WTC11 (cell line): ENCODE measurements around the gene FEN1.
A peak's percentile ranks its signal among the peaks of the same experiment; 100 is the strongest.

Source experiments
- CTCF ChIP-seq: fragments of 200-600 bp; IDR thresholded peaks from 2 replicates; pipeline ENCODE4 v1.8.0; 2022; ENCODE audit warnings: antibody characterized with exemption
- HMGXB4 ChIP-seq: sonication (generic); formaldehyde crosslinking; IDR thresholded peaks from 2 replicates; pipeline ENCODE4 v1.8.1; 2023; ENCODE audit warnings: mild to moderate bottlenecking, moderate library complexity, missing genetic modification reagents
- MAX ChIP-seq: sonication (generic); formaldehyde crosslinking; IDR thresholded peaks from 2 replicates; pipeline ENCODE4 v1.8.0; 2022; ENCODE audit warnings: mild to moderate bottlenecking, missing genetic modification reagents
- MLX ChIP-seq: sonication (generic); formaldehyde crosslinking; IDR thresholded peaks from 2 replicates; pipeline ENCODE4 v1.8.1; 2023; ENCODE audit warnings: mild to moderate bottlenecking, missing genetic modification reagents, moderate library complexity
- PRDM15 ChIP-seq: sonication (generic); formaldehyde crosslinking; IDR thresholded peaks from 2 replicates; pipeline ENCODE4 v1.8.0; 2022; ENCODE audit warnings: missing genetic modification reagents
- ZNF416 ChIP-seq: fragments of 250-450 bp; sonication (Bioruptor Pico); IDR thresholded peaks from 2 replicates; pipeline ENCODE4 v1.9.0; 2021; ENCODE audit warnings: mild to moderate bottlenecking, inconsistent platforms
- ZNF532 ChIP-seq: fragments of 250-450 bp; sonication (Bioruptor Pico); IDR thresholded peaks from 2 replicates; pipeline ENCODE4 v1.9.0; 2021; ENCODE audit warnings: mild to moderate bottlenecking, borderline replicate concordance
- ZSCAN18 ChIP-seq: fragments of 250-450 bp; sonication (Bioruptor Pico); IDR thresholded peaks from 2 replicates; pipeline ENCODE4 v2.1.2; 2022; ENCODE audit warnings: mild to moderate bottlenecking, moderate library complexity

- TF ChIP-seq HMGXB4 (peak; percentile 64; the same call in 1 of the 2 replicates), CTCF (no peak), MAX (CRISPR knock-in tag) (peak; percentile 73; the same call in 1 of the 2 replicates), ZSCAN18 (CRISPR knock-in tag) (no peak), PRDM15 (peak; percentile 89), MLX (CRISPR knock-in tag) (no peak), ZNF416 (no peak), ZNF532 (CRISPR knock-in tag) (no peak)
Observed at GRCh38 chr11:61816736-61817455, 24.2 kb downstream of the FEN1 start, which contains the start of gene FADS1.
